Measurements from ENCODE around the gene RBL2.
"Not testable (repeated sequence)": the region's sequence is repeated elsewhere in the genome, so short reads cannot be mapped to it uniquely, and the experiment has no call there.

RBL2 gene

GRCh38 chr16:53519417-53520091, 85.3 kb downstream of the RBL2 start:
- Mint-ChIP-seq H3K36me3 (peaks cover 4 to 5% of the 10 kb centered on the region in 2 donors), H3K9me3 (peaks cover 0 to 3% of the 10 kb centered on the region in 2 donors), H3K4me3 (peak overlapping the region; percentile 62 to 76), H3K27me3 (no peaks in the 10 kb centered on the region), H3K27ac (peak overlapping the region; percentile 88), H3K4me1 (peaks cover 37 to 50% of the 10 kb centered on the region in 2 donors)
- ATAC-seq (replicated peaks) (no peak), DNase-seq (no peak)

GRCh38 chr16:53523126-53523804, 89.0 kb downstream of the RBL2 start:
- no peaks in the 10 kb centered on the region for H3K27me3 Mint-ChIP-seq

GRCh38 chr16:53523971-53524548, 89.8 kb downstream of the RBL2 start:
- Mint-ChIP-seq H3K4me3 (no peak overlapping the region), H3K36me3 (peaks cover 0 to 2% of the 10 kb centered on the region in 2 donors), H3K4me1 (peaks cover 23 to 25% of the 10 kb centered on the region in 2 donors), H3K27ac (no peak overlapping the region), H3K9me3 (peaks cover 0 to 2% of the 10 kb centered on the region in 2 donors), H3K27me3 (no peaks in the 10 kb centered on the region)
- ATAC-seq (replicated peaks) (no peak), DNase-seq (no peak)

More at GRCh38 chr16:53523126-53523804, 89.0 kb downstream of the RBL2 start:
- Mint-ChIP-seq H3K9me3 (peaks cover 0 to 2% of the 10 kb centered on the region in 2 donors), H3K27ac (no peak overlapping the region), H3K36me3 (peaks cover 0 to 2% of the 10 kb centered on the region in 2 donors), H3K4me3 (no peak overlapping the region), H3K4me1 (peaks cover 31 to 32% of the 10 kb centered on the region in 2 donors)
- ATAC-seq (replicated peaks) = no peak
- no peak for DNase-seq

- Mint-ChIP-seq H3K9me3 (no peaks in the 10 kb centered on the region), H3K4me3 (no peak overlapping the region), H3K36me3 (no peaks in the 10 kb centered on the region), H3K4me1 (peaks cover 5 to 9% of the 10 kb centered on the region in 2 donors), H3K27me3 (no peaks in the 10 kb centered on the region), H3K27ac (no peak overlapping the region)
- DNase-seq = no peak
- no peak for ATAC-seq (replicated peaks)
Observed at GRCh38 chr16:53528797-53529196, 94.5 kb downstream of the RBL2 start.

- H3K4me1 Mint-ChIP-seq = peaks cover 10 to 16% of the 10 kb centered on the region in 2 donors
- no peak overlapping the region for H3K4me3 Mint-ChIP-seq
- no peak overlapping the region for H3K27ac Mint-ChIP-seq
- DNase-seq = no peak
- peaks cover 0 to 3% of the 10 kb centered on the region in 2 donors for H3K36me3 Mint-ChIP-seq
- H3K27me3 Mint-ChIP-seq = no peaks in the 10 kb centered on the region
- no peak for ATAC-seq (replicated peaks)
- H3K9me3 Mint-ChIP-seq = peaks cover 0 to 6% of the 10 kb centered on the region in 2 donors
Observed at GRCh38 chr16:53529513-53529912, 95.2 kb downstream of the RBL2 start.

GRCh38 chr16:53530046-53530445, 95.8 kb downstream of the RBL2 start:
- ATAC-seq (replicated peaks) = no peak
- no peak overlapping the region for H3K4me3 Mint-ChIP-seq
- peaks cover 14 to 18% of the 10 kb centered on the region in 2 donors for H3K4me1 Mint-ChIP-seq
- H3K27me3 Mint-ChIP-seq = no peaks in the 10 kb centered on the region
- no peak overlapping the region for H3K27ac Mint-ChIP-seq
- H3K36me3 Mint-ChIP-seq = peaks cover 0 to 3% of the 10 kb centered on the region in 2 donors
- H3K9me3 Mint-ChIP-seq = peaks cover 0 to 6% of the 10 kb centered on the region in 2 donors
- no peak for DNase-seq

- DNase-seq = no peak
- no peak for ATAC-seq (replicated peaks)
- no peak overlapping the region for H3K27ac Mint-ChIP-seq
- peaks cover 0 to 3% of the 10 kb centered on the region in 2 donors for H3K36me3 Mint-ChIP-seq
- no peak overlapping the region for H3K4me3 Mint-ChIP-seq
- H3K27me3 Mint-ChIP-seq = no peaks in the 10 kb centered on the region
- H3K9me3 Mint-ChIP-seq = peaks cover 0 to 6% of the 10 kb centered on the region in 2 donors
- peaks cover 12 to 16% of the 10 kb centered on the region in 2 donors for H3K4me1 Mint-ChIP-seq
Observed at GRCh38 chr16:53530741-53531140, 96.5 kb downstream of the RBL2 start.

- H3K27ac Mint-ChIP-seq = peak overlapping the region; percentile 93
- H3K4me3 Mint-ChIP-seq = peak overlapping the region in 1 of 2 donors; percentile 21
- ATAC-seq (replicated peaks) = no peak
- peaks cover 10 to 16% of the 10 kb centered on the region in 2 donors for H3K4me1 Mint-ChIP-seq
- peaks cover 0 to 6% of the 10 kb centered on the region in 2 donors for H3K9me3 Mint-ChIP-seq
- H3K27me3 Mint-ChIP-seq = no peaks in the 10 kb centered on the region
- peaks cover 2 to 3% of the 10 kb centered on the region in 2 donors for H3K36me3 Mint-ChIP-seq
- no peak for DNase-seq
Observed at GRCh38 chr16:53534206-53534605, 99.9 kb downstream of the RBL2 start.

- H3K4me3 Mint-ChIP-seq = no peak overlapping the region
- peaks cover 4 to 10% of the 10 kb centered on the region in 2 donors for H3K27me3 Mint-ChIP-seq
- peaks cover 0 to 6% of the 10 kb centered on the region in 2 donors for H3K9me3 Mint-ChIP-seq
- peaks cover 2 to 3% of the 10 kb centered on the region in 2 donors for H3K36me3 Mint-ChIP-seq
- peaks cover 10 to 16% of the 10 kb centered on the region in 2 donors for H3K4me1 Mint-ChIP-seq
- DNase-seq = no peak
- H3K27ac Mint-ChIP-seq = no peak overlapping the region
- no peak for ATAC-seq (replicated peaks)
Observed at GRCh38 chr16:53537626-53538025, 103.4 kb downstream of the RBL2 start.

- not testable (repeated sequence) for H3K4me3 Mint-ChIP-seq; H3K36me3 Mint-ChIP-seq; H3K27ac Mint-ChIP-seq; DNase-seq; ATAC-seq (replicated peaks); H3K9me3 Mint-ChIP-seq
- H3K4me1 Mint-ChIP-seq = peaks cover 4 to 11% of the 10 kb centered on the region in 2 donors
- peaks cover 7 to 22% of the 10 kb centered on the region in 2 donors for H3K27me3 Mint-ChIP-seq
Observed at GRCh38 chr16:53539346-53539745, 105.1 kb downstream of the RBL2 start.

GRCh38 chr16:53539759-53540718, 105.8 kb downstream of the RBL2 start:
- not testable (repeated sequence) for H3K27ac Mint-ChIP-seq; H3K4me1 Mint-ChIP-seq; H3K4me3 Mint-ChIP-seq; DNase-seq; ATAC-seq (replicated peaks); H3K9me3 Mint-ChIP-seq; H3K36me3 Mint-ChIP-seq
- peaks cover 7 to 29% of the 10 kb centered on the region in 2 donors for H3K27me3 Mint-ChIP-seq

All from stimulated activated naive B cell treated with anti-CD40 and anti-IgM and Interleukin-4, amounts not matched to agents 10 μg/mL and 1 μg/mL and 100 μg/mL, for 72 hours (primary cell).